K562 (cell line): Measurements from ENCODE around the gene SNIP1. TPM values are rescaled to one million over a fixed set of nuclear protein-coding genes. Genes with fewer than 3 reads are reported as not detected.

Experiments
- ARID3B ChIP-seq: fragments of 250-450 bp; sonication (Bioruptor Pico); IDR thresholded peaks from 2 replicates; pipeline ENCODE4 v1.4.0; 2020; ENCODE audit warnings: borderline replicate concordance
- CBFA2T3 ChIP-seq: fragments of 450-650 bp; IDR thresholded peaks from 2 replicates; pipeline ENCODE4 v1.6.1; 2017
- CC2D1A ChIP-seq: fragments of 450-650 bp; IDR thresholded peaks from 2 replicates; pipeline ENCODE4 v1.6.1; 2017; ENCODE audit warnings: mild to moderate bottlenecking
- DPF2 ChIP-seq: fragments of 450-650 bp; IDR thresholded peaks from 2 replicates; pipeline ENCODE4 v1.6.1; 2016
- E4F1 ChIP-seq: fragments of 250-450 bp; sonication (Bioruptor Pico); IDR thresholded peaks from 2 replicates; pipeline ENCODE4 v1.5.0; 2021; ENCODE audit warnings: mild to moderate bottlenecking, borderline replicate concordance
- FIP1L1 ChIP-seq: fragments of 200-400 bp; formaldehyde crosslinking; IDR thresholded peaks from 2 replicates; pipeline ENCODE4 v1.6.1; 2018; ENCODE audit warnings: mild to moderate bottlenecking, low read depth, low read length; ENCODE audit not compliant: poor library complexity, severe bottlenecking
- HNRNPL ChIP-seq: fragments of 200-400 bp; formaldehyde crosslinking; IDR thresholded peaks from 2 replicates; pipeline ENCODE4 v1.6.1; 2017; ENCODE audit warnings: low read depth, mild to moderate bottlenecking, low read length
- JUNB ChIP-seq: fragments of 450-650 bp; formaldehyde crosslinking; conservative IDR thresholded peaks from 2 replicates; pipeline ENCODE4 v1.4.0; 2020; ENCODE audit warnings: mild to moderate bottlenecking
- KLF10 ChIP-seq: fragments of 250-450 bp; sonication (Bioruptor Pico); IDR thresholded peaks from 2 replicates; pipeline ENCODE4 v1.6.1; 2021; ENCODE audit warnings: matching md5 sums
- MAFK ChIP-seq: IDR thresholded peaks from 2 replicates; pipeline ENCODE4 v1.6.1; 2011; ENCODE audit warnings: low read length, improper control_type of control experiment
- NRF1 ChIP-seq, 2 experiments: fragments of 450-650 bp; IDR thresholded peaks in 1 of 2; conservative IDR thresholded peaks in 1 of 2; 2 replicates each; pipeline ENCODE4 v1.6.1; 2014; ENCODE audit warnings: mild to moderate bottlenecking in 2 of 2
- RBM15 ChIP-seq: fragments of 200-400 bp; formaldehyde crosslinking; IDR thresholded peaks from 2 replicates; pipeline ENCODE4 v1.6.1; 2018; ENCODE audit warnings: mild to moderate bottlenecking, low read length, moderate library complexity; ENCODE audit not compliant: insufficient read depth
- RFX1 ChIP-seq: fragments of 450-650 bp; IDR thresholded peaks from 2 replicates; pipeline ENCODE4 v1.6.1; 2016; ENCODE audit warnings: mild to moderate bottlenecking, moderate library complexity
- RHOXF2B ChIP-seq: fragments of 250-450 bp; sonication (Bioruptor Pico); conservative IDR thresholded peaks from 2 replicates; pipeline ENCODE4 v1.5.1; 2021
- SIN3B ChIP-seq: fragments of 450-650 bp; IDR thresholded peaks from 2 replicates; pipeline ENCODE4 v1.6.1; 2017; ENCODE audit warnings: low read depth, mild to moderate bottlenecking, moderate library complexity
- TCF3 ChIP-seq: sonication (generic); formaldehyde crosslinking; IDR thresholded peaks from 2 replicates; pipeline ENCODE4 v1.4.0; 2020; ENCODE audit warnings: mild to moderate bottlenecking, missing genetic modification reagents
- THRAP3 ChIP-seq: fragments of 450-650 bp; IDR thresholded peaks from 2 replicates; pipeline ENCODE4 v1.6.1; 2016; ENCODE audit warnings: mild to moderate bottlenecking, inconsistent platforms, borderline replicate concordance
- USF1 ChIP-seq: sonication (generic); formaldehyde crosslinking; IDR thresholded peaks from 2 replicates; pipeline ENCODE4 v1.9.0; 2022; ENCODE audit warnings: mild to moderate bottlenecking, missing genetic modification reagents
- XRCC4 ChIP-seq: IDR thresholded peaks from one replicate; pipeline ENCODE4 v1.6.1; 2011; ENCODE audit not compliant: insufficient read depth, insufficient read length; ENCODE audit errors: extremely low read depth
- ZEB2 ChIP-seq: fragments of 450-650 bp; IDR thresholded peaks from 2 replicates; pipeline ENCODE4 v1.6.1; 2016
- ZHX1 ChIP-seq: fragments of 150-350 bp; conservative IDR thresholded peaks from 2 replicates; pipeline ENCODE4 v1.6.1; 2014; ENCODE audit warnings: low read length
- ZNF324 ChIP-seq: fragments of 250-450 bp; sonication (Bioruptor Pico); IDR thresholded peaks from 2 replicates; pipeline ENCODE4 v1.4.0; 2020; ENCODE audit warnings: mild to moderate bottlenecking
- ZNF41 ChIP-seq: fragments of 250-450 bp; sonication (Bioruptor Pico); conservative IDR thresholded peaks from 2 replicates; pipeline ENCODE4 v1.4.0; 2020; ENCODE audit warnings: mild to moderate bottlenecking
- ZNF589 ChIP-seq: fragments of 200-800 bp; sonication (Bioruptor generic); IDR thresholded peaks from 2 replicates; pipeline ENCODE4 v1.6.1; 2016; ENCODE audit warnings: low read depth, missing genetic modification characterization, missing compliant biosample characterization
- ZSCAN29 ChIP-seq: fragments of 450-650 bp; IDR thresholded peaks from 2 replicates; pipeline ENCODE4 v1.6.1; 2017
- polyA plus RNA-seq, 8 experiments: library from polyadenylated mRNA; depleted of rRNA in 4 of 8; stranded (reverse) in 5 of 8; unstranded in 3 of 8; fragments of >200 nt; fragmentation: Nextera tagmentation in 2 of 8; fragmentation: Illumina TruSeq in 1 of 8; extraction: Ambion mirVana in 2 of 8; extraction: Trizol in 1 of 8; gene quantifications; 2 replicates each; pipeline versions ENCODE4 v1.2.1 to v1.2.3, GENCODE V29; 2011 to 2014; ENCODE audit warnings: inconsistent platforms in 1 of 8, missing spikeins in 1 of 8
- total RNA-seq, 7 experiments: library from RNA; depleted of rRNA in 6 of 7; stranded (reverse); fragments of >200 nt in 6 of 7; fragmentation: Illumina TruSeq in 2 of 7; extraction: Trizol in 2 of 7; gene quantifications; 2 replicates each; pipeline versions ENCODE4 v1.2.1 to v1.2.3, GENCODE V29; 2011 to 2021; ENCODE audit warnings: low replicate concordance in 1 of 7

Gene SNIP1
- total and polyA plus RNA-seq, 9 of the 15 experiments (the other 6 are each of a cell fraction or from before 2014, with no cell fraction given): 2.9 to 25.9 (median 14.6) TPM

- no peak for TF ChIP-seq ZNF589 (CRISPR knock-in tag)
- TF ChIP-seq XRCC4: no peak
- peak; percentile 95 for TF ChIP-seq RFX1
- TF ChIP-seq SIN3B: no peak
- TF ChIP-seq RHOXF2B (CRISPR knock-in tag): no peak
- TF ChIP-seq HNRNPL: no peak
- TF ChIP-seq E4F1 (CRISPR knock-in tag): no peak
- TF ChIP-seq ARID3B (CRISPR knock-in tag): no peak
- no peak for TF ChIP-seq TCF3 (CRISPR knock-in tag)
- peak in 1 of 2 experiments; percentile 19; a peak in 3 of 4 replicates for TF ChIP-seq NRF1 (conservative IDR thresholded peaks at IDR 0.05 in 1 of 2, IDR thresholded peaks at IDR 0.05 in 1 of 2)
- no peak for TF ChIP-seq THRAP3
- TF ChIP-seq USF1 (CRISPR knock-in tag): 0 out of 2 replicates have a peak, but pooled peaks have one; percentile 13
- TF ChIP-seq JUNB (CRISPR knock-in tag): no peak
- TF ChIP-seq ZSCAN29: 0 out of 2 replicates have a peak, but pooled peaks have one; percentile 46
- 0 out of 2 replicates have a peak, but pooled peaks have one; percentile 9 for TF ChIP-seq DPF2
- no peak for TF ChIP-seq ZHX1
- TF ChIP-seq CBFA2T3: no peak
- TF ChIP-seq ZNF324 (CRISPR knock-in tag): no peak
- TF ChIP-seq FIP1L1: no peak
- TF ChIP-seq ZNF41 (CRISPR knock-in tag): no peak
- peak; percentile 78; the same call in 1 of the 2 replicates for TF ChIP-seq ZEB2
- no peak for TF ChIP-seq CC2D1A
- TF ChIP-seq KLF10 (CRISPR knock-in tag): no peak
- no peak for TF ChIP-seq RBM15
- TF ChIP-seq MAFK: no peak
Observed at GRCh38 chr1:37513795-37514349, 40.2 kb downstream of the SNIP1 start (continued).
